Measurements from ENCODE around the gene RAB22A. TPM values are rescaled to one million over a fixed set of nuclear protein-coding genes. Genes with fewer than 3 reads are reported as not detected.

Gene RAB22A
- total RNA-seq, 1 experiment from 2014 or later = 25.4 TPM

- DNase-seq = no peak
- no peaks in the 10 kb centered on the region for H3K9me3 ChIP-seq (replicated peaks)
Observed at GRCh38 chr20:58289143-58289542, 20.4 kb upstream of the RAB22A start.

GRCh38 chr20:58293453-58293852 is 16.1 kb upstream of the RAB22A start:
- H3K4me3 ChIP-seq = no peak overlapping the region
- DNase-seq = peak; percentile 28 to 52
- H3K36me3 ChIP-seq = no peaks in the 10 kb centered on the region; the same call in 1 of the 2 replicates
- H3K27me3 ChIP-seq = no peaks in the 10 kb centered on the region
- peaks cover 7% of the 10 kb centered on the region; the same call in 1 of the 2 replicates for H3K4me1 ChIP-seq
- no peaks in the 10 kb centered on the region for H3K9me3 ChIP-seq (replicated peaks)
- no peak overlapping the region for H3K27ac ChIP-seq

More at GRCh38 chr20:58289143-58289542, 20.4 kb upstream of the RAB22A start:
- H3K27me3 ChIP-seq = no peaks in the 10 kb centered on the region
- H3K4me3 ChIP-seq = no peak overlapping the region
- H3K36me3 ChIP-seq = peaks cover 2% of the 10 kb centered on the region
- H3K27ac ChIP-seq = no peak overlapping the region
- no peaks in the 10 kb centered on the region for H3K4me1 ChIP-seq

GRCh38 chr20:58294497-58295455 is 14.7 kb upstream of the RAB22A start:
- Histone ChIP-seq H3K27ac (no peak overlapping the region), H3K9me3 (replicated peaks) (no peaks in the 10 kb centered on the region), H3K4me1 (peaks cover 7% of the 10 kb centered on the region; the same call in 1 of the 2 replicates), H3K36me3 (no peaks in the 10 kb centered on the region; the same call in 1 of the 2 replicates), H3K4me3 (no peak overlapping the region), H3K27me3 (no peaks in the 10 kb centered on the region)
- no peak for DNase-seq

GRCh38 chr20:58296051-58296837 is 13.3 kb upstream of the RAB22A start:
- no peaks in the 10 kb centered on the region; the same call in 1 of the 2 replicates for H3K36me3 ChIP-seq
- no peak overlapping the region for H3K4me3 ChIP-seq
- DNase-seq = peak in 1 of 2 experiments; percentile 22
- H3K27me3 ChIP-seq = no peaks in the 10 kb centered on the region
- no peaks in the 10 kb centered on the region for H3K9me3 ChIP-seq (replicated peaks)
- peaks cover 7% of the 10 kb centered on the region; the same call in 1 of the 2 replicates for H3K4me1 ChIP-seq
- H3K27ac ChIP-seq = no peak overlapping the region

GRCh38 chr20:58297394-58297793 is 12.1 kb upstream of the RAB22A start:
- Histone ChIP-seq H3K27ac (no peak overlapping the region), H3K27me3 (no peaks in the 10 kb centered on the region), H3K9me3 (replicated peaks) (no peaks in the 10 kb centered on the region), H3K36me3 (no peaks in the 10 kb centered on the region; the same call in none of the 2 replicates), H3K4me1 (peaks cover 7% of the 10 kb centered on the region; the same call in 1 of the 2 replicates), H3K4me3 (no peak overlapping the region)
- no peak for DNase-seq

DNA sequence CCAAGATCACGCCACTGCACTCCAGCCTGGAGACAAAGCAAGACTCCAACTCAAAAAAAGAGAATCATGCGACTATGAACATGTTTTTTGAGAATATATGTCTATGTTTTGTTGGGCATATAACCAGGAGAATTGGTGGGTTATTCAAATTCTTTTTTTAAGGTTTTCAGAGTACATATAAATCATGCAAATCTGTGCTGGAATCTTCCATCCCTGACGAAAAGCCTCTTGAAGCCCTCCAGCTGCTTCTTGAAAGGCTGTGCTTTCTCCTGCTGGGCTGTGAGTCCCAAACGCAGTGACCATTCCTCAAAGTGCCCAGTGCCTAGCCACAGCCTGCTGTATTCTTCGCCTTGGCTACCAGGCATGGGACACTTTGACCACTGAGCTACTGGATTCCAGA is 9.2 kb upstream of the RAB22A start:
- DNase-seq = no peak
- Histone ChIP-seq H3K27ac (no peak overlapping the region), H3K4me1 (peaks cover 7% of the 10 kb centered on the region; the same call in 1 of the 2 replicates), H3K9me3 (replicated peaks) (no peaks in the 10 kb centered on the region), H3K4me3 (no peak overlapping the region), H3K36me3 (peaks cover 3% of the 10 kb centered on the region; the same call in 1 of the 2 replicates), H3K27me3 (no peaks in the 10 kb centered on the region)

- H3K4me1 ChIP-seq = peaks cover 9% of the 10 kb centered on the region; the same call in 1 of the 2 replicates
- peaks cover 3% of the 10 kb centered on the region; the same call in 1 of the 2 replicates for H3K36me3 ChIP-seq
- H3K27ac ChIP-seq = no peak overlapping the region
- H3K4me3 ChIP-seq = no peak overlapping the region
- no peaks in the 10 kb centered on the region for H3K27me3 ChIP-seq
- no peaks in the 10 kb centered on the region for H3K9me3 ChIP-seq (replicated peaks)
- no peak for DNase-seq
Observed at GRCh38 chr20:58303547-58303946, 6.0 kb upstream of the RAB22A start.

DNA sequence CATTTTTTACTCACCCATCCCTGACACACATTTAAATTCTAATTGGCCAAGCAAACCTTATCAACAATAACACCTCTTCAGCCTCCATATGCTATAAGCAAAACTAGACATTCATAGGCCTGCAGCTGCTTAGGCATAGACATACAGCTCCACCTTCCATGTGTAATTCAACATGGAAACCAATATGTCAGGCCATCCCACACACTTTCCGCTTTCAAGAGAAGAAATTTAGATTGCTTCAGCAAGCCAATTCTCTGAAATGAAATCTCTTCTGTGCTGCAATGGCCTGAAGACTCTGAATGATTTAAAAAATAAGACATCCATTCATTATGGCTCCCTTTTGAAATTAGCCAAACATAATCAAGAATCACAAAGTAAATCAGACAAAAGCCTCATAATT is 4.5 kb upstream of the RAB22A start:
- Histone ChIP-seq H3K36me3 (peaks cover 3% of the 10 kb centered on the region; the same call in 1 of the 2 replicates), H3K27me3 (no peaks in the 10 kb centered on the region), H3K27ac (no peak overlapping the region), H3K4me1 (peaks cover 9% of the 10 kb centered on the region; the same call in 1 of the 2 replicates), H3K9me3 (replicated peaks) (no peaks in the 10 kb centered on the region), H3K4me3 (no peak overlapping the region)
- no peak for DNase-seq

- Histone ChIP-seq H3K4me1 (peaks cover 18% of the 10 kb centered on the region), H3K9me3 (replicated peaks) (no peaks in the 10 kb centered on the region), H3K27ac (no peak overlapping the region), H3K27me3 (no peaks in the 10 kb centered on the region), H3K4me3 (no peak overlapping the region), H3K36me3 (peaks cover 9% of the 10 kb centered on the region)
- peak; percentile 42 to 56 for DNase-seq
Observed at GRCh38 chr20:58306421-58307261, 2.9 kb upstream of the RAB22A start.

DNA sequence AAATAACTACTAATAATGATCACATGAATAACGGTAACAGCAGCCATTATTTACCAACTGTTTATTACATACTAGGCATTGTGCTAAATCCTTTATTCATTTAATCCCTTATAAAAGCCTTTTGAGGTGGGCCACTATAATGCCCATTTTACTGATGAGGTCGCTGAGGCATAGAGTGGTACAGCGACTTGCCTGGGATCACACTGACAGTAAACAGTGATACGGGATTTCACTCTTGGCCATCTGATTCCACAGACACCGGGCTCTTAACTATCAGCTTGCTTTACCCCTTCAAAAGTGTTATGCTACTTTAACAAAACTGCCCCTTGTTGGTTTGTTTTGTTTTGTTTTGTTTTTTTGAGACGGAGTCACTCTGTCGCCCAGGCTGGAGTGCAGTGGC is 2.2 kb upstream of the RAB22A start:
- H3K27ac ChIP-seq = no peak overlapping the region
- no peak for DNase-seq
- no peaks in the 10 kb centered on the region for H3K27me3 ChIP-seq
- H3K4me3 ChIP-seq = no peak overlapping the region
- H3K4me1 ChIP-seq = peaks cover 18% of the 10 kb centered on the region
- peaks cover 10% of the 10 kb centered on the region for H3K36me3 ChIP-seq
- no peaks in the 10 kb centered on the region for H3K9me3 ChIP-seq (replicated peaks)

DNA sequence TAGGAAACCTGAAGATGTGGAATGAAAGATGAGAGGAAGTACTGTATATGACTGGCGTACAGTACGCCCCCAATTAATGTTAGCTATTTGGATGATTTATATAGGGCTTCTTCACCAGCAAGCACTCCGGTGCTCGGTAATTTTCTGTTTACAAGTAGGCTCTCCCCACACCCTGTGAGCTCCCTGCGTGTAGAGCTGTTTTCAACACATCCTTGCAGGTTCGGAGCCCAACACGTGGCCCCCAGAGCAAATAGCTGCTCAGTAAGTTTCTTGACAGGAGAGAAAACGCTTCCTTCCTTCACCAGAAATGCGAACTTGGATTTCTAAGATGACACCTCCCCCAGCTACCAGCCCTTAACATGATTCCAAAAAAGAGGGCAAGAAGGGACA is 1.2 kb upstream of the RAB22A start:
- Histone ChIP-seq H3K4me3 (peak overlapping the region; percentile 99), H3K27me3 (no peaks in the 10 kb centered on the region), H3K4me1 (peaks cover 18% of the 10 kb centered on the region), H3K9me3 (replicated peaks) (no peaks in the 10 kb centered on the region), H3K27ac (peak overlapping the region; percentile 63; the same call in 1 of the 2 replicates), H3K36me3 (peaks cover 17% of the 10 kb centered on the region)
- DNase-seq = no peak

DNA sequence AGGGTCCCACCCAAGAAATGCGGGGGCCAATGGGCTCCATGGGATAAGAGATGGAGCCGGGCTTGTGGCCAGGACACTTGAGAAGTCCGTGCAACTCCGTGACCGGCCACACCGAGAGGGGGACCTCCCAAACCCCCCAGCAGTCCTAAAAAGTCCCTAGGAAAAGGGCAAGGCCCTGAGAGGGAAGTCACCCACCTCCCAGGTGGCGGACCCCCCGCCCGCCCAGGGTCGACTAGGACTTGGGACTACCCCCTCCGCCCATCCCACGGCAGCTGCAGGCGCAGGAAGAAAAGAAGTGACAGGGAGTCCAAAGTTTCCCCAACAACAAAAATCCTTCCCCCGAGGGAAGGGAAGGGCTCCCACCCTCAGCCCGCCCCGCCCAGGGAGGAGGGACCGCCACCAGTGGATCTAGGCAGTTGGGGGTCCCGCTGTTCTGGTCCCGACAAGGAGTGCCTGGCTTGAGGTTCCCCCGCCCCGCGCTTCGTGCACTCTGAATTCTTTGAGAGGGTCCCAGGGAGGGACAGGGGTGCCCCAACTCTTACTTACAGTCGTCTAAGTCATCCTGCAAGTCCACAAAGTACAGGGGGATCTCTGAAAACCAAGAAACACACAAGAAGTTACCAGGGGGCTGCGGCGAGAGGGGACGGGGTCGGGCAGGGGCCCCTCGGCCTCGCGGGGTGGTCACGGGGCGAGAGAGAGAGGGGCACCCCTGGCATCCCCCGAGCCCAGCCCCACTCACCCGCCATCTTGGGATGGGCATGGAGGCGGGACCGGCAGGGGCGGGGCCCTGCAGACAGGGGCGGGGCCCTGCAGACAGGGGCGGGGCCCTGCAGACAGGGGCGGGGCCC is 611 bp upstream of the RAB22A start:
- peak overlapping the region; percentile 99 for H3K4me3 ChIP-seq
- DNase-seq = peak; percentile 81 to 85
- H3K9me3 ChIP-seq (replicated peaks) = no peaks in the 10 kb centered on the region
- H3K36me3 ChIP-seq = peaks cover 18% of the 10 kb centered on the region
- H3K27me3 ChIP-seq = no peaks in the 10 kb centered on the region
- peaks cover 18% of the 10 kb centered on the region for H3K4me1 ChIP-seq
- H3K27ac ChIP-seq = peak overlapping the region; percentile 63

DNA sequence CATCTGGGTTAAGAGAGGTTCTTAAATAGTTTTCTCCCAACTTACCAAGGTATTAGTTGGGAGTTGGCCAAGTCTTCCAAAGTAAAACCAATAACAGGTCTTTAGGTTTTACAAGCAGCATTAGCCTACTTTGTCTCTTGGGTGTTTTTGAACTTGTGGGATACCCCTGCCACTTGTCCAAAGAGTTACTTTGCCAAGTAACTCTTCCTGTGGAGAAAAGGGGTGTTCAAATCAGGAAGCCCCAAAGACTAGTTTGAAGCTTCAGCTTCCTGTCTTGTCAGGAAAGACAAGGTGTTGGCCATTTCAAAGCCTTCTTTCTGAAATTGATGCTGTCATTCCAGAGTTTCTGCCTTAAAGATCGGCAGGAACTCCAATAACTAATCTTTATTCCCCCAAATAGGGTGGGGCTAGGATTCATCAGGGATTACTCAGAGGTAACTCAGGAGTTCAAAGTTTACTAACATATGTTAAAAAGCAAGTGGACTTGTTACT is 822 bp downstream of the RAB22A start:
- Histone ChIP-seq H3K4me1 (peaks cover 18% of the 10 kb centered on the region), H3K4me3 (peak overlapping the region; percentile 99), H3K9me3 (replicated peaks) (no peaks in the 10 kb centered on the region), H3K27ac (peak overlapping the region; percentile 78), H3K36me3 (peaks cover 31% of the 10 kb centered on the region), H3K27me3 (no peaks in the 10 kb centered on the region)
- DNase-seq = no peak
